ENCODE measurements around the gene LUZP2.

LUZP2 gene

GRCh38 chr11:24496736-24497725, at the start of gene LUZP2:
Gene LUZP2 (plus strand): TSS chr11:24497053.
- DNase-seq (ENCODE audit: low read depth in 2 of 2): no peak

GRCh38 chr11:24453129-24453718, 43.6 kb upstream of the LUZP2 start:
- DNase-seq (ENCODE audit: low read depth in 2 of 2): no peak

- DNase-seq (ENCODE audit: low read depth in 2 of 2): no peak
These were observed 38.9 kb upstream of the LUZP2 start for GRCh38 chr11:24457985-24458384.

- no peak for DNase-seq (ENCODE audit: low read depth in 2 of 2)
These were observed 26.4 kb upstream of the LUZP2 start for GRCh38 chr11:24470431-24470830.

- DNase-seq (ENCODE audit: low read depth in 2 of 2): no peak
These were observed 25.8 kb upstream of the LUZP2 start for GRCh38 chr11:24471084-24471483.

GRCh38 chr11:24478718-24479117, 18.1 kb upstream of the LUZP2 start:
- DNase-seq (ENCODE audit: low read depth in 2 of 2): no peak

GRCh38 chr11:24489477-24489876, 7.4 kb upstream of the LUZP2 start:
- no peak for DNase-seq (ENCODE audit: low read depth in 2 of 2)

- no peak for DNase-seq (ENCODE audit: low read depth in 2 of 2)
These were observed 492 bp upstream of the LUZP2 start for GRCh38 chr11:24496386-24496735.

GRCh38 chr11:24497831-24498230, 978 bp downstream of the LUZP2 start:
- no peak for DNase-seq (ENCODE audit: low read depth in 2 of 2)

GRCh38 chr11:24502425-24502824, 5.6 kb downstream of the LUZP2 start:
- DNase-seq (ENCODE audit: low read depth in 2 of 2): no peak

- no peak for DNase-seq (ENCODE audit: low read depth in 2 of 2)
These were observed 12.3 kb downstream of the LUZP2 start for GRCh38 chr11:24509114-24509513.

- DNase-seq (ENCODE audit: low read depth in 2 of 2): no peak
These were observed 14.7 kb downstream of the LUZP2 start for GRCh38 chr11:24511511-24511910.

GRCh38 chr11:24513479-24514218, 16.8 kb downstream of the LUZP2 start:
- no peak for DNase-seq (ENCODE audit: low read depth in 2 of 2)

GRCh38 chr11:24514219-24514594, 17.4 kb downstream of the LUZP2 start:
- DNase-seq (ENCODE audit: low read depth in 2 of 2): no peak

GRCh38 chr11:24515632-24516031, 18.8 kb downstream of the LUZP2 start:
- DNase-seq (ENCODE audit: low read depth in 2 of 2): no peak

- no peak for DNase-seq (ENCODE audit: low read depth in 2 of 2)
These were observed 19.8 kb downstream of the LUZP2 start for GRCh38 chr11:24516638-24517037.

- no peak for DNase-seq (ENCODE audit: low read depth in 2 of 2)
These were observed 24.7 kb downstream of the LUZP2 start for GRCh38 chr11:24521601-24522000.

- no peak for DNase-seq (ENCODE audit: low read depth in 2 of 2)
These were observed 27.3 kb downstream of the LUZP2 start for GRCh38 chr11:24524156-24524555.

- DNase-seq (ENCODE audit: low read depth in 2 of 2): no peak
These were observed 34.7 kb downstream of the LUZP2 start for GRCh38 chr11:24531528-24531927.

- no peak for DNase-seq (ENCODE audit: low read depth in 2 of 2)
These were observed 46.9 kb downstream of the LUZP2 start for GRCh38 chr11:24543771-24544170.

- no peak for DNase-seq (ENCODE audit: low read depth in 2 of 2)
These were observed 59.8 kb downstream of the LUZP2 start for GRCh38 chr11:24556693-24557092.

GRCh38 chr11:24559315-24559714, 62.5 kb downstream of the LUZP2 start:
- no peak for DNase-seq (ENCODE audit: low read depth in 2 of 2)

GRCh38 chr11:24560324-24560723, 63.5 kb downstream of the LUZP2 start:
- DNase-seq (ENCODE audit: low read depth in 2 of 2): no peak
